ENCODE results near the gene PHACTR4.

DNA sequence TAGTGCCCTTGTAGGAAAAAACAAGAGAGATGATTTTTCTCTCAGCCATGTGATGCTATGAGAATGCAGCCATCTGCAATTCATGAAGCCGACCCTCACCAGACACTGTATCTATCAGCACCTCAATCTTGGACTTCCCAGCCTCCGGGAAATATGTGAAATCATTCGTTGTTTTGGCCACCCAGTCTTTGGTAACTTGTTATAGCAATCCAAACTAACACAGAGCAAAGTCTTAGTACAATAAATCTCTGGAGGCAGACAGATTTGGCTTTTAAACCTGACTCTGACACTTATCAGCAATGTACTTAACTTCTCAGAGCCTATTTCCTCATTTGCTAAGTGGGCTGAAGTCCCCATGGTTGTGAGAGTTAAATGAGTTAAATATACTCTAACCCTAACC is 45.8 kb upstream of the PHACTR4 start:
- TF ChIP-seq, protein P1, sequence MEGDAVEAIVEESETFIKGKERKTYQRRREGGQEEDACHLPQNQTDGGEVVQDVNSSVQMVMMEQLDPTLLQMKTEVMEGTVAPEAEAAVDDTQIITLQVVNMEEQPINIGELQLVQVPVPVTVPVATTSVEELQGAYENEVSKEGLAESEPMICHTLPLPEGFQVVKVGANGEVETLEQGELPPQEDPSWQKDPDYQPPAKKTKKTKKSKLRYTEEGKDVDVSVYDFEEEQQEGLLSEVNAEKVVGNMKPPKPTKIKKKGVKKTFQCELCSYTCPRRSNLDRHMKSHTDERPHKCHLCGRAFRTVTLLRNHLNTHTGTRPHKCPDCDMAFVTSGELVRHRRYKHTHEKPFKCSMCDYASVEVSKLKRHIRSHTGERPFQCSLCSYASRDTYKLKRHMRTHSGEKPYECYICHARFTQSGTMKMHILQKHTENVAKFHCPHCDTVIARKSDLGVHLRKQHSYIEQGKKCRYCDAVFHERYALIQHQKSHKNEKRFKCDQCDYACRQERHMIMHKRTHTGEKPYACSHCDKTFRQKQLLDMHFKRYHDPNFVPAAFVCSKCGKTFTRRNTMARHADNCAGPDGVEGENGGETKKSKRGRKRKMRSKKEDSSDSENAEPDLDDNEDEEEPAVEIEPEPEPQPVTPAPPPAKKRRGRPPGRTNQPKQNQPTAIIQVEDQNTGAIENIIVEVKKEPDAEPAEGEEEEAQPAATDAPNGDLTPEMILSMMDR (IDR thresholded peaks at IDR 0.05): no peak
- no peak for TF ChIP-seq POLR2A (IDR thresholded peaks at IDR 0.05)
